MM.1S (cell line): Measurements from ENCODE around the gene PLA2G2D.

Source experiments
- EZH2 ChIP-seq: fragments of 300-600 bp; sonication (generic); optimal IDR thresholded peaks from 2 replicates; pipeline ENCODE3; 2017; ENCODE audit warnings: low read depth, mild to moderate bottlenecking, antibody characterized with exemption, low read length, mixed read lengths
- TF ChIP-seq, protein P1 (sequence below): fragments of 300-600 bp; sonication (generic); IDR thresholded peaks from 2 replicates; pipeline ENCODE4 v1.5.1; 2016; ENCODE audit warnings: antibody characterized with exemption, low read length, mixed read lengths

DNA sequence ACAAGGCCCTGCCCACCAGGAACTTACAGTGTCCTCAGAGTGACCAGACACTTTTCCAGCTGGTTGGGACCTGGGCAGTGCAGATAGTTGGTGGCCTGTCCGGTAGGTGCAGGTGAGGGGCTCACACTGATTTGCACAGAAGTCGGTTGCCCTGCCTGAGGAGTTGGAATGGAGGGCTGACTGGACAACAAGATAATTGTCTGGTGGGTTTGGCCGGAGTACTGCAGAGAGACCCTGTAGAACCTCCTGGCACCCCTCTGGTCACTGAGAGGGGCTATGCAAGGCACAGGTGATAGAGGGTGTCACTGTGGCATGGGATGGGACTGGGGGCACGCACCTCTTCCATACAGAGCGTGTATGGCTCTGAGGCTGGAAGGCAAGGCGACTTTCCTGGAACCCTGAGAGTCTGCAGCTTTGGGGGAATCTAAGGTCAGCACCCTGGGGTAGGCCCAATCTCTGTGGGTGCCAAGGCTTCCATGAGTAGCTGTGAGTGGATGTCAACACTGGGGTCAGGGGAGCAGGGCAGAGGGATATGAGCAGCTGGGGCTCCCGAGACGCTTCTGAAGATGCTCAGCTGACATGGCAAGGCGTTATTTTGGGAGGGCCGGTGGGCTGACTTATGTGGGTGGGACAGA, 7.6 kb upstream of the PLA2G2D start:
- TF ChIP-seq, protein P1, sequence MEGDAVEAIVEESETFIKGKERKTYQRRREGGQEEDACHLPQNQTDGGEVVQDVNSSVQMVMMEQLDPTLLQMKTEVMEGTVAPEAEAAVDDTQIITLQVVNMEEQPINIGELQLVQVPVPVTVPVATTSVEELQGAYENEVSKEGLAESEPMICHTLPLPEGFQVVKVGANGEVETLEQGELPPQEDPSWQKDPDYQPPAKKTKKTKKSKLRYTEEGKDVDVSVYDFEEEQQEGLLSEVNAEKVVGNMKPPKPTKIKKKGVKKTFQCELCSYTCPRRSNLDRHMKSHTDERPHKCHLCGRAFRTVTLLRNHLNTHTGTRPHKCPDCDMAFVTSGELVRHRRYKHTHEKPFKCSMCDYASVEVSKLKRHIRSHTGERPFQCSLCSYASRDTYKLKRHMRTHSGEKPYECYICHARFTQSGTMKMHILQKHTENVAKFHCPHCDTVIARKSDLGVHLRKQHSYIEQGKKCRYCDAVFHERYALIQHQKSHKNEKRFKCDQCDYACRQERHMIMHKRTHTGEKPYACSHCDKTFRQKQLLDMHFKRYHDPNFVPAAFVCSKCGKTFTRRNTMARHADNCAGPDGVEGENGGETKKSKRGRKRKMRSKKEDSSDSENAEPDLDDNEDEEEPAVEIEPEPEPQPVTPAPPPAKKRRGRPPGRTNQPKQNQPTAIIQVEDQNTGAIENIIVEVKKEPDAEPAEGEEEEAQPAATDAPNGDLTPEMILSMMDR = no peak
- no peak for TF ChIP-seq EZH2
